Liver (tissue), 3 donors: Measurements from ENCODE around the gene VAV3.

Experiments
- ATF3 ChIP-seq: IDR thresholded peaks from 2 replicates; pipeline ENCODE4 v1.6.1; 2016; ENCODE audit warnings: antibody characterized with exemption
- CTCF ChIP-seq: fragments of 150-350 bp; IDR thresholded peaks from 2 replicates; pipeline ENCODE4 v1.5.1; 2017; ENCODE audit warnings: improper control_type of control experiment, low read depth, low read length; ENCODE audit not compliant: missing input control
- FOXA1 ChIP-seq: IDR thresholded peaks from 2 replicates; pipeline ENCODE4 v1.6.1; 2016; ENCODE audit warnings: antibody characterized with exemption
- SP1 ChIP-seq: IDR thresholded peaks from 2 replicates; pipeline ENCODE4 v1.6.1; 2018; ENCODE audit warnings: antibody characterized with exemption, mild to moderate bottlenecking
- TAF1 ChIP-seq: conservative IDR thresholded peaks from 2 replicates; pipeline ENCODE4 v1.6.1; 2016; ENCODE audit warnings: antibody characterized with exemption, mild to moderate bottlenecking
- YY1 ChIP-seq: IDR thresholded peaks from 2 replicates; pipeline ENCODE4 v1.6.1; 2016; ENCODE audit warnings: antibody characterized with exemption, mild to moderate bottlenecking
- TF ChIP-seq, protein P1 (sequence below): IDR thresholded peaks from 2 replicates; pipeline ENCODE4 v1.6.1; 2016; ENCODE audit warnings: antibody characterized with exemption
- donor health status: healthy.
- donor health status: healthy.

DNA sequence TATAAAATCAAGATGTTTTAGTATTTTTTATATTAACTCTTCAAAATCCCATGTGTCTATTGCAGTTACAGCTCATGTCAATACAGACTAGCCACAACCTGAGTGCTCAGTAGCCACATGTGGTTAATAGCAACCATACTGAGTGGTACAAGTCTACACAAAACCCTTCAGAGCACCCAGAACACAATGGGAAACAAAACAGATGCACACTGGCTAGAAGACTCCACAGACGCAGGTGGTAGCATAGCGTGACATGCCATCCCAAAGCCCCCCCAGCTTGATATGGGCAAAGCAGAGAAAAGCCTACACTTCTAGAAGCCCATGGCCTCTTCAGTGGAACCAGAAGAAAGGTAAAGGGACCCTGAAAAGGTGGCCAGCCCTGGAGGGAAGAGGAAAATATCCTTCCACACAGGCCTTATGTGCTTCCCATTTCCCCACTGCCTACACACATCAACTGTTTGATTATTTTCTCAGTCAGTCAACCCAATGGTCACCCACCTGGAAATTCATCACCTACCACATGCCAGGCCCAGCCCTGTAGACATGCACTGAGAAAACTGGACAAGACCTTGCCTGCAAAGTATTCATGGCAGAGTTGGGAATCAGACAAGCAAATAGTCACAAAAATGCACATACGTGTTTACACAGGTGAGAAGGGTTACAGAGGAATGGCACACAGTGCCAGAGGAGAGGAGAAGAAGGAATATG, 175.0 kb downstream of the VAV3 start:
- TF ChIP-seq CTCF (no peak), TAF1 (no peak), YY1 (no peak), SP1 (no peak), FOXA1 (no peak), ATF3 (no peak)
- TF ChIP-seq, protein P1, sequence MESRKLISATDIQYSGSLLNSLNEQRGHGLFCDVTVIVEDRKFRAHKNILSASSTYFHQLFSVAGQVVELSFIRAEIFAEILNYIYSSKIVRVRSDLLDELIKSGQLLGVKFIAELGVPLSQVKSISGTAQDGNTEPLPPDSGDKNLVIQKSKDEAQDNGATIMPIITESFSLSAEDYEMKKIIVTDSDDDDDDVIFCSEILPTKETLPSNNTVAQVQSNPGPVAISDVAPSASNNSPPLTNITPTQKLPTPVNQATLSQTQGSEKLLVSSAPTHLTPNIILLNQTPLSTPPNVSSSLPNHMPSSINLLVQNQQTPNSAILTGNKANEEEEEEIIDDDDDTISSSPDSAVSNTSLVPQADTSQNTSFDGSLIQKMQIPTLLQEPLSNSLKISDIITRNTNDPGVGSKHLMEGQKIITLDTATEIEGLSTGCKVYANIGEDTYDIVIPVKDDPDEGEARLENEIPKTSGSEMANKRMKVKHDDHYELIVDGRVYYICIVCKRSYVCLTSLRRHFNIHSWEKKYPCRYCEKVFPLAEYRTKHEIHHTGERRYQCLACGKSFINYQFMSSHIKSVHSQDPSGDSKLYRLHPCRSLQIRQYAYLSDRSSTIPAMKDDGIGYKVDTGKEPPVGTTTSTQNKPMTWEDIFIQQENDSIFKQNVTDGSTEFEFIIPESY, result no peak
